ENCODE measurements around the gene CACNA2D2. TPM values are rescaled to one million over a fixed set of nuclear protein-coding genes. Genes with fewer than 3 reads are reported as not detected.

Gene CACNA2D2
- total RNA-seq, 1 donor from 2014 or later = under 0.01 TPM

DNA sequence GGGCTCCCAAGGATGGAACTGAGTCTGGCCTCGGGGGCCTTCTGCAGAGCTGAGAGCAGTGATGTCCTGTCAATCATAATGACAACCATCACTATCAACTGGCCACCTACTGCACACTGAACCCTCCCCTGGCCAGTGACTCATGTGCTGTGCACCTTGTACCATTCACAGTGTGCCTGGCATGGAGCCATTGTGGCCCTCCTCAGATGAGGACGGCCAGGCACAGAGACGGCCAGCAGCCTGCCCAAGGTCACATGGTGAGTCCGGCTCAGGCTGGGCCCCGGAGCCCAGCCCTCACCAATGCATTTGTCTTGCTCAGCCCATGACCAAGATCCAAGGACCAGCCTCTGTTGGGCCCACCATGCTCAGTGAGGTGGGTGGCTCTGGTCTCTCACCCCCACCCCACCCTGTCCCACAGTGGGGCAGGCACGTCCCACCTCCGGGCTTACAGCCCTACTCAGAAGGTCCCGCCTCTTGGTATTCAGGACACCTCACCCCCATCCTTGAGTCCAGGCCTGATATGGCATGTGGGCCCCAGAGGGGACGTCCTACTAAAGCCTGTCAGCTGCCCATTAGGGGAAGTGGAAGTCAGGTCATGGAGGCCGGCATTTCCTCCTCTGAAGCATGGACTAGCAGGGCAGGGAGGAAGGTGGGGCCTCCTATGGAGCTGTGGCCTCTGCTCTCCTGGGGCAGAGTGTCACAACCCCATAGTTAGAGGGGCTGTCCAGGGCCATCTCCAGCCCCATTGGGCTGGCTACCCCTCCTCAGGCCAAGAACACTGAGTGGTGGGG, 108.2 kb downstream of the CACNA2D2 start:
- DNase-seq (ENCODE audit: low read depth in 2 of 2) = no peak

DNA sequence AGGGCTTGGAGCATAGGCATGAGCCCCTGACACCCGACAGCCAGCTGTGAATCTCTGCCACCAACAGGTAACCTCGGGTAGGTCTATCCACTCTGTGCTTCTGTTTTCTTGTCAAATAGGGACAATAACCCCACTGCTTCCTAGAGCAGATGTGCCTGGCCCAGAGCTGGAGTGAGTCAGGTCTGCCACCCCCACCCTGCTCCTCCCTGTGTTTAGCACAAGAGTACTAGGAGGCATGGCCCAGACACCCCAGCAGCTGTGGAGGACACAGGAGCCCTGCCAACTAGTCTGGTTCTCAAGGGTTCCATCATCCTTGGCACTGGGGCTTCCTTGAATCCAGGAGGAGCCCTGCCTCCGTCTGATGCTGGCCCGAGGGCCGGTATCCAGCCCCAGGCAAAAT, 110.4 kb downstream of the CACNA2D2 start:
- no peak for DNase-seq (ENCODE audit: low read depth in 2 of 2)

DNA sequence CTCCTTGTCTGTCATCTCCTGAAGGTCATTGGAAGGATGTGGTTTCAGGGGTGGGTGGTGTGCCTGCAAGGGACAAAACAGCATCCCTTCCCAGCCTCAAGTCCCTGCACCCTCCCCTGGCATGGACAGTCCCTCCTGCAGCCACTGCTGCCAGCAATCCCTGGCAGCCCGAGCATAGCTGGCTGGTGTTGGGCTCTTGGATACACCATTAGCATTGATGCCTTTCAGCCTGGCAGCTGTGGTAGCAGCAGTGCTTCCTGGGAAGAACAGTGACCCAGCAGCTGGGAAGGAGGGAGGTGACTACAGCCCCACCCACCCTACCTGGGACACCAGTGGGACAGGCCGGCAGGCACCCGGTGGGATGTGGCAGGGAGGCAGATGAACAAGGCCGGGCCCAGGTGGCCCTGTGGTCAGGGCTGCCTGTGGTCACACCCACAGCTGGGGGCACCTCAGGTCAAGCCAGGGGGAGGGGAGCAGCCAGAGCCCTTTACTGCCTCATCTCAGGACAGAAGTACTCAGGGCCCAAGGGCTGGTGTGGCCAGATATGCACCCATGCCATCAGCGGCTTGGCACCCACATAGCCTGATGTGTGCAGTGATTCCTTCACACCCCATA, 111.2 kb downstream of the CACNA2D2 start:
- no peak for DNase-seq (ENCODE audit: low read depth in 2 of 2)

DNA sequence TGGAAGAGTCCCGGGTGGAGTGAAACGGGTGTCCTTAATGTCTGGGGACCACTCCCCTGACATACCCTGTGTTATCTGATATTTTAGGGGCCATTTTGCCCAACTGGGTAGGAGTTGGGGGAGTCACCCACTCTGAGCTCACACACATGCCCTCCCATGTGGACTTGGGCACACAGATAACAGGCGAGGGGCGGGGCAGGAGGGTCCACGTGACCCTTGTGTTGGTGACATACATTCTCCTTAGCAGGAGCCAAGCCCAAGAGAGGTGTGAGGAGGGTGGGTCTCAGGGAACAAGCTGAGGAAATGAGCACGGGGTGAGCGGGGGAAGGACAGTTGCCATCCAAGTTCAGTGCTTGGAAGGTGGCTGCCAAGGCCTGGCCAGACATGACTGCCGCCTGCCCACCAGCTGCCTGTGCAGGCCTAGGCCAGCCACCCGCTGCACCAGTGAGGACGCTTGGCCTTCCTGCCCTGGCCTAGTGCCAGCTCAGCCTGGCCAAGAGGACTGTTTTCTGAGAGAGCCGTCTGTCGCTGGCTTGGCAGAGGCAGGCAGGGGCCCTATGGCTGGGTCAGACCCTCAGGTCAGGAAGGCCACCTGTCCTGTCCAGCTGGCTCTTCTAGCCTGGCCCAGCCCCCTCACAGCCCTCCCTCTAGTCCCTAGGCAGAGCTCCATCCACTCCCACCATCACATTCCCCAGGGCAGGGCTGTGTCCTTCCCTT, 112.8 kb downstream of the CACNA2D2 start:
- peak; percentile 43 to 48 for DNase-seq (ENCODE audit: low read depth in 2 of 2)

DNA sequence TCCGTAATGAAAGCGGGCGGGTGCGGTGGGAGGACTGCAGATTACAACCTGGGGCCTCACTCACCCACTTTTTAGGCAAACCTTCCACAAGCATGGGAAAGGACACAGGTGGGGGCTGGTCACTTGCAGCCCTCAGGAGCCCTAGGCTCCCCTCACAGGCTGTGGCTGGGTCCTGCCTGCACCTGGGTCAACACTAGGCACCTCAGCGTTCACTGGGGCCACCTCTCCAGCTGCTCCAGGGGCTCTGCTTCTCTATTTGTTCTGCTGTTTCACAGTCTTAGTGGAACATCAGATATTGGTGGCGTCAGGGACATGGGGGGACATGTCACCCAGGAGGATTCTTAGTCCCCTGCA, 114.0 kb downstream of the CACNA2D2 start:
- DNase-seq (ENCODE audit: low read depth in 2 of 2) = no peak

DNA sequence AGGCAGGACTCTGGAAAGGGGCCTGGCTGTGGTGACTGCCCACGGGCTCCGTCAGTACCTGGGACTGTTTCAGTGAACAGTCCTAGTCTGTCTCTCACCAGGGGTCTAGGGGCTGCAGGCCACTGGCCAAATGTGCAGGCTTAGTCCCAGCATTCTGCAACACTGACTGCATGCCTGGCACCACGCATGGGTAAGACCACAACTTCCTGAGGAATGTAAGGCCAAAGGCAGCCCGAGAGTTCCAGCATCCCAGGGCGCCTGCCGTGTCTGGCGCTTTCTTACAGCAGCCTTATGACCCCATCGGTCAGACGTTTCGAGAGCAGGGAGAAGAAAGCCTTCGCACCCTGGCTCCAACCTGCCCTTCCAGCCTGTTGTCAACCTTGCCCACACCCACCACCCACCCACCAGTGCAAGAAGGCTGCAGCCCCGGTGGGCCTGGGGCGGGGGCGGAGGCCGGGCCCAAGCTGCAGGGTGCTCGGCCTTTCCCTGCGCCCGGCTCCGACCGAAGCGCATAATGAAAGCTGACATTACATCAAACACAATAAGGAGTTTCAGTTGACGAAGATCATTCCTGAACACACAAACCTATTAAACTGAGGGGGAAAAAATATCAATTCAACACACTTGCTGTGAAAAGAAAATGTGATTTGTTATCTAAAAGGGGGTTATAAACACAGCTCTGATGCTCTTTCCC, 114.6 kb downstream of the CACNA2D2 start:
- no peak for DNase-seq (ENCODE audit: low read depth in 2 of 2)

DNA sequence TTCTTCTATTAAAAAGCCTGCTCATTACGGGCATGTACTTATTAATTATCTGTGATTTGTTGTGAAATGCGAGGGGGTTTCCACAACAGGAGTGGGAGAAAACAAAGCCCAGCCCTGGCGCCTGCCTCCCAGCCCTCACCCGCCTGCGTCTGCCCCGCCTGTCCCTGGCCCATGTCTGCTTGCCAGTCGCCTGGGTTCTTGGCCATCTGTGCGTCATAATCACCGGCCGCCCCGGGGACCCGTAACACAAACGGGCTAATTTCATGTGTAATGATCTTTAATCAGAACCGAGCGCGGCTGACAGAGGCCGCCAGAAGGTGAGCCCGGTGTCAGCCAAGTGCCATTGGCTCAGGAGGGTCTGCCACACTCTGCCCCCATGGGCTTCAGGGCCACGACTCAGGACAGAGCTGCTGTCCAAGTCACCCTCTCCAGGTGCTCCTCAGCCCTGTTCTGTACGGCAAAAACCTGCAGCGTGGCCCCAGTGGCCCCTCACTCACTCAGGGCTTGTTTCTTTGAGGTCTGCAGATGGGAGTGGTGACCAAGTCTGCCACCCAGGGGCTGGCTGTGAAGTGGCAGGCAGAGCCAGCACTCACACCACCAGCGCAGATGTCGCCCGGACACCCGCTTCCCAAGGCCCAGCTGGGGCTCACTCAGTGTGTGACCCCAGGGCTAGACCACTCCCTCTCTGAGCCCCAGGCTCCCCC, 115.3 kb downstream of the CACNA2D2 start:
- peak in 1 of 2 donors; percentile 9 for DNase-seq (ENCODE audit: low read depth in 2 of 2)

DNA sequence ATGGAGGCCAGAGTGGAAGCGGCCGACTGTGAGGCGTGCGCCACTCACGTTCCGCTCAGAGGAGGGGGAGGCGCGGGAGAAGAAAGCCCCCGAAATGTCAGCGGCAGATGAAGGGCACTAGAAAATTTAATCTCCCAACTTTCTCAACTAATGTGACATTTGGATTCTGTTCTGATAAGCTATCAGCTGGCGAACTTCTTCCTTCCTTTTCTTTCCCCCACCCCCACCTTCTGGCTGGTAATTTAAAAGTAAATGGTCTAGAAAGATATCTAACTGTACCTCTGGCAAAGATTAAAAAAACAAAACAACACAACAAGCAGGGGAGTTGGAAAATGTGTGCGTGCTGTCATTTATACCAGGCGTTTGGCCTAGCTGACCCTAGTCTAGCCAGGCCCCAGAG, 117.7 kb downstream of the CACNA2D2 start:
- DNase-seq (ENCODE audit: low read depth in 2 of 2) = no peak

DNA sequence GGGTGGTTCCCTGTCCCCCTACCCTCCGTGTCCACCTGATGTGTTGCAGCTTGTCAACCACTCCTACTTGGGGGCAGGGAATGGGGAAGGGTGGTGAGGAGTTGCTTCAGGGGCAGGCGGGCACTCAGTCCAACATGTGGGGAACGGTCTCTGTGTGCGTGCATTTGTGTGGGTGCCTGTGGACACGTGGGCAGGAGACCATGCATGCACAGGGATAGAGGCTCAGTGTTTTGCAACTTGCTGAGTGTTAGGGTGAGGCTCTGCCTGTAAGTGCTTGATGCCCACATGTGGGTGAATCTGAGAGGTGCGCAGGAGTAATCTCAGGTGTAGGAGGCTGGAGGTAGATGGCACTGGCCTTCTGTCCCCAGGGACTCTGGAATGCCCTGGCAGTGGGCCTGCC, 119.7 kb downstream of the CACNA2D2 start:
- no peak for DNase-seq (ENCODE audit: low read depth in 2 of 2)

DNA sequence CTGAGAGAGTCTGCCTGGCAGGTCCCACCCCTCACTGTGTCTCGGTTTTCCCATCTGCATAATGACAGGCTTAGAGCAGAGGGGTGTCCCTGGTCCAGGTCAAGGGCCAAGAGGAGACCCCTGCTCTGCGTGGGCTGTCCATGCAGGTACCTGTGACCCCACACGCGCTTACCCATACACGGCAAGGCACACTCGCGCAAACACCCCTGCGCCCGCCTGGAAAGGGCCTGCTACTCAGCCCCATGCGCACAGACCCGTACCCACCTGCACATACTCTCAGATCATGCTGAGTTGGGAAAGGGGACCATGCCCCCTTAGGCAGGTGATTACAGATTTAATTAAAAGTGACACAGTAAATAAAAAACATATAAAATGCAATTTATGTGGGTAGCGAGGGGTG, 120.7 kb downstream of the CACNA2D2 start:
- DNase-seq (ENCODE audit: low read depth in 2 of 2) = no peak

DNA sequence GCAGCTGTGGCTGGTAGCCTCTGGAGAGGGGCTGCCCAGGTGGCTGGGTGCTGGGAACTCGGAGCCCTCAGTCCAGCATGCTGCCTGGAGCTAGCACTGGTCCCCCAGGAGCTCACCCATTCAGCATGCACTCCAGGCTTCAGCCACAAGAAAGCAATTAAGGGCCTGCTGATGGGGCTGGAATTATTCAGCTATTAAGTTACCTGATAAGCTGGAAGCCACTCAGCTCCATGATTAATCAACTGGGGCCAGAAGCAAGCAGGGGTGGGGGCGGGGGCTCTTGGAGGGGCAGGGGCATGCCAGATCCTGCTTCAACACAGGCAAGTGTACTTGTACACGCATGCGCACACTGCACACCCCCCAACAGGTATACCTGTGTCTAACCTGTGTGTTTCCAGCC, 122.1 kb downstream of the CACNA2D2 start:
- no peak for DNase-seq (ENCODE audit: low read depth in 2 of 2)

DNA sequence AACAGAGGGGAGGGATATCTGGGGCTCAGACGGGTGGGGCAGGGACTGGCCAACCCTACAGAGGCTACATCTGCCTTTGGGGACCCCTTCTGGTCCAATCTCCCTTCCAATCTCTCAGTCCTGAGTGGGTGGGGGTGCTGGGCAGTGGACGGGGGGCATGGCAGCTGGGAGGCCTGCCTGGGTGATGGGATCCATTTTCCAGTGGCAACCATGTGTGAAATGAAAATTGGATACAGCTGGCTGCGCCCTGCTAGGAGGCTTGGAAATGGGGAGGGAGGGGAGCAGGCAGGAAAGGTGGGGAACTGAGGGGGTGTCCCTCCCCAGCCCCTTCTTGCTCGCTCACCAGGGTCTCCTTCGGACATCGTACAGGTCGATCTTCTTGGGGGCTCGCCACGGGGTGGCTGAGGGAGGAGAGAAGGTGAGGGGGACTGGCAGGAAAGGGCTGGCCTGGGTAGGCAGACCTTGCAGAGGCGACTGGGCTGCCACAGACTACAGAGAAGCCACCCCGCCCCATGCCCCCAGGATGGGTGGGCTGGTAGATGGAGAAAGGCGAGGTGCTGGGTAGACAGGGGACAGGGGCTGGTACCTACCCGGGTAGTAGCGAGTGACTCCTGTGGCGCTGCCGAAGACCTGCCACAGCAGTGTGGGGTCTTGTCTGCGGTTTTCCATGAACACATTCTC, 122.9 kb downstream of the CACNA2D2 start:
- DNase-seq (ENCODE audit: low read depth in 2 of 2) = no peak

DNA sequence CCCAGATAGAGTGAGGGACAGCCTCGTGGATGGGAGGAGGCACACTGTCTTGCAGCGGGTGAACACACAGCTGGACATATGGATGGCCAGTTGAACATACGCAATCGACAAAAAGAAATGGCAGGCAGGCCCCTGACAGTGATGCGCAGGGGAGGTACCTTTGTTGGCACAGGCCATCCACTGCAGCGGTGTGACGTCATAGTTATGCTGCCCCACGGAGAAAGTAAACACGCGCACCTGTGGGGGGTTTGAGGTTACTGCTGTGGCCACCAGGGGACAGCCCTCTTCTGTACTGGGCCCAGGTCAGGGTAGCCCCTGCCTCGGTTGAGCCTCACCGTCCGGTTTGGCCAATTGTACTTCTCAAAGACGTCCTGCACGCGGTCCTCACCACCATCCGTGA, 124.7 kb downstream of the CACNA2D2 start:
- no peak for DNase-seq (ENCODE audit: low read depth in 2 of 2)

DNA sequence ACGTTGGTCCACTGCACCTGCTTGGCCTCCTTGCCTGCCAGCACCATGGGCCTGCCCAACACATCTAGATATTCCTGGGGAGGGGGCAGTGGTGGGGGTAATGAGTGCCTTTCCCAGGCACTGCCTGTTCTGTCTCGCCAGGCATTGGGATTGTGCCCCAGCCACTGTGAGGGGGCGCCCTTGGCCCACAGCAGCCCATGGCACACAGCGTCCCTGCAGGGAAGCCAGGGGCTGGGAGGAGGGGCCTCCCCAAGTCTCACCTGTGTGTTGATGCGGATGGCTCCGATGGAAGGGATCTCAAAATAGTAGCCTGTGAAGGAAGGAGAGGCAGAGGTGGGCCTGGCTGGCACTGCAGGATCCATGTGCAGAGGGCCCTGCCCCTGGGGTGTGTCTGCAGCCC, 125.4 kb downstream of the CACNA2D2 start:
- no peak for DNase-seq (ENCODE audit: low read depth in 2 of 2)

DNA sequence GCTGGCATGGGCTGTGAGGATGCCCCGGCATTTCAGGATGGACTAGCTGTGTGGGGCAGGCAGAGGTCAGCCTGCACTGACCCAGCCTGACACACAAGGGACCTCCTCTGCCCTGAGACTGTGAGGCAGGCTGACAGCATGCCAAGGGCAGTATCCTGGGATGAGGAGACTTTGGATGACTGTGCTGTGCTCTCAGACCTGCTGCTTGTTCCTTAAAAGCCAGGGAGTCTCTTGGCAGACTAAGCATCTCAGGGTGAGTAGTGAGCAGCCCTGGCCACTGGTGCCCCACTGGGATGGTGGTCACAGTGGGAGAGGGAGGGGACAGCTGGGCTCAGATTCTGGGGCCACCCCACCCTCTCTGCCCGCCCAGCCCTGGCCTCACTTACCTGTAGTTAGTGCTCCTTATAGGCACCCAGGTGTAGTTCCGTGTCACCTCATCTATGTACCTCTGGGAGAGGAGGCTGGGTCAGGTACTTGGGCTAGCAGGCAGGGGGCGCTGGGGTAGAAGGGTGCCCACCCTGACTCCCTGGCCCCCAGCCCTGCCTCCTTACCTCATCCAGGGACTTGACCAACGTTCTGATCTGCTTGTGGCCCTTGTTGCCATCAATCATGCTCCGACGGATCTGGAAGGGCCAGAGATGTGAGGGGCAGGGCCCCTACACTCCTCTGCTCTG, 128.0 kb downstream of the CACNA2D2 start:
- no peak for DNase-seq (ENCODE audit: low read depth in 2 of 2)

DNA sequence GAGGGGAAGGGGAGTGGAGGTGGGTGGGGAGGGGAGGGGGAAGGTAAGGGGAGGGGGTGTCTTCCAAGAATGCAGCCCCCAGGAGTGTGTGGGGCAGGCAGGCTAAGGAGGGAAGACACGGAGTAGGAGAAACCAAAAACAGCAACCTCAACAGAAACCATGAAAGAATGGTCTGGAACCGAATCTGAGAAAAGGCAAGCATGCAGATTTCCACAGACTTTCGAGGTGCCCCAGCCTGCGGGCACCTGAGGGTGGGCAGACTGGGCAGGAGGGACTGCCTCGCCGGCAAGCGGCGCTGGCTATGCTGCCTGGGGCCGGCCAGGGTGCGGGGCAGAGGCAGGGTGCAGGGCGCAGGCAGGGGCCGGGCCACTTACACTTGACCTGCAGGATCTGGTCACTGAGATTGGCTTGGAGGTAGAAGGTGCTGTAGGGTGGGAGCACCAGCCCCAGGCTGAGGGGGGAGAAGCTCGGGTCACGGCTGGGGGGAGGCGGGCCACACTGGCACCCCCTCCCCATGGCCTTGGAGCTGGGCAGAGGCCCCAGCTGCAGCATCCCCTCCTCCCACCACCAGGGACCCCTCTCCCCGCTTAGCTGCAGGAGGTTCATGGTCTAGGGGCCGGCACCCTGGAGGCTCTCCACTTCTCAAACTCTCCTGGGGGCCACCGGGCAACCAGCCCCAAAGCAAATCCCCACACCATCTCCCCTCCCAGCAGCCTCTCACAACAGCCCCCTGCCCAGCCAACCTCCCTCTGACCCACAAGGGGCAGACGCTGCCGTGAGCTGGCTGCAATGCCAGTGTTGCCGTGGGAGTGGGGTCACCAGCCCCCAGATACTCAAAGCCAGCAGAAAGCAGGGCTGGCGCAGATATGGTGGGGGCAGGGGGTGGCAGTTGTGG, 128.8 kb downstream of the CACNA2D2 start:
- DNase-seq (ENCODE audit: low read depth in 2 of 2) = no peak

DNA sequence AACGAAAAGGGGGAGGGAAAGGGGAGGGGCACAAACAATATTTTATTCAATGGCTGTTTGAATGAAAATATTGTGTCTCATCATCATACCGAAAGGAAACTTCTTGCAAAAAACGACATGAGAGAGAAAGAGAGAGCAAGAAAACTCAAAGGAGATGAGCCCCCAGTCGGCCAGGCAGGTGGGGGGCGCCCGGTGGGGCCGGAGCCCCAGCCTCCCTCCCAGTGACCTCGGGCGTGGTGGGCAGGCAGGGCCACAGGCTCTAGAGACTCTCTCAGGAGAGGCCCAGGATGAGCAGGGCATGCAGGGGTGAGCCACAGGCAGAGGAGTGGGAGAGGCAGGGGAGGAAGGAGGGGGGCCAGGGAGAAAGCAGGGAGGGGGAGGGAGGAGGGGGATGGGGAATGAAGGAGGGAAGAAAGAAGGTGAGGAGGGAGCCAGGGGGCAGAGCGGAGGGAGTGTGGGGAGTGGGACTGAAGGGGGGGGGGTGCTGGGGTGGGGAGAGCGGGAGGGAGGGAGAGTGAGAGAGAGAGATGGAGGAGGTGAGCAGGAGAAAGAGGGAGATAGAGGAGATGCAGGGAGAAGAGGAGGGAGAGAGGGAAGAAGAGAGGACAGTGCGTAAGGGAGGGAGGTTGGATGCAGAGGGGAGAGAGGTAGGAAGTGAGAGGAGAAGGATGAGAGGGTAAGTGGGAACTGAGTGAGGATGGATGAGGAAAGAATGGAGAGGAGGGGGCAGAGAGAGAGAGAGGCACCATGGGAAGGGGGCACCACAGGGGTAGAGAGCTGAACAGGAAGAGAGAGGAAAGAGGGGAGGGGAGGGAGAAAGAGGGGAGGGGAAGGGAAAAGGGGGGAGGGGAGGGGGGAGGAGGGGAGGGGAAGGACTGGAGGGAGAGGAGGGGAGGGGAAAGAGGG, 130.0 kb downstream of the CACNA2D2 start:
- no peak for DNase-seq (ENCODE audit: low read depth in 2 of 2)

DNA sequence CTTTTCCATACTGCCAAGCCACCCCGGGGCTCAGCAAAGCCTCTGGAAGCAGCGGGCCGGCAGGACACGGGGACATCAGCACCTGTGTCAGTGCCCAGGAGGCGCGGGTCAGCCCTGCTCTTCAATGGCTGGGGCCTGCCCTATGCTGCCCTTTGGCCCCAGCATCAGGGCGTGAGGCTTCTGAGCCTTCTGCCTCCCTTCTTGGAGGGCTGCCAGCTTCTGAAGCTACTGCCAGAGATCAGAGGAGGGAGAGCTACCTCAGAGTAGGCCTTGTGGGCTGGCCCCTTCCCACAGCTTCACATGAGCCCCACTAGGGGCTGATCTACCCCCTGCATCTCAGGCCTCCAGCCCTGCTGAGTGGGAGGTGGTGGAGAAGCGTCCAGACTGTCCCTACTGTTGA, 131.1 kb downstream of the CACNA2D2 start:
- DNase-seq (ENCODE audit: low read depth in 2 of 2) = no peak
